ENCODE results near the gene TYMP. TPM values are rescaled to one million over a fixed set of nuclear protein-coding genes. Genes with fewer than 3 reads are reported as not detected.

The TYMP gene
- total RNA-seq, 1 experiment from 2014 or later = 0.58 TPM

DNA sequence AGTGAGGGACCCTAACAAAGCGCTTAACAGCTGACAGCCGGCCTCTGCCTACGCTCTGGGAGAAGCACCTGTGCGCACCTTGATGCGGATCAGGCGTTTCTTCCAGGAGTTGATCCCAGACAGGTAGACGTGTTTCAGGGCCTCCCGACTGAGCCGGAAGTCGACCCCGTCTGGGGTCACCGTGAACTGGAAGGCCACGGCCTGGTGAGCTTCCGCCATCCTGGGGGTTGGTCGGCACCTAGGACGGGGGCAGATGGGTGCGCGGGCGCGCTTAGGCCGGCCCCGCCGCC is 47.8 kb upstream of the TYMP start:
- no peaks in the 10 kb centered on the region for H3K27me3 ChIP-seq (replicated peaks; ENCODE audit: insufficient read depth, low read depth, low read length, poor library complexity)
- H3K9me3 ChIP-seq (ENCODE audit: low read depth, low read length, poor library complexity, severe bottlenecking) = no peaks in the 10 kb centered on the region
- TF ChIP-seq CTCF (conservative IDR thresholded peaks at IDR 0.05; ENCODE audit: low read depth, low read length) (no peak), EZH2 (IDR thresholded peaks at IDR 0.05; ENCODE audit: borderline replicate concordance, low read depth, low read length, poor library complexity, severe bottlenecking) (no peak)
- no peaks in the 10 kb centered on the region for H3K36me3 ChIP-seq (ENCODE audit: insufficient read depth, low read length, poor library complexity, severe bottlenecking)
- no peak for DNase-seq (ENCODE audit: low spot score)
- no peak overlapping the region for H3K4me3 ChIP-seq (ENCODE audit: low read depth, low read length, poor library complexity, severe bottlenecking)
- POLR2A ChIA-PET (ENCODE audit: low non-redundant PET) = no interaction called here
- BruUV-seq (replicated peaks) = no TSS peak
- no peaks in the 10 kb centered on the region for H3K4me1 ChIP-seq (ENCODE audit: insufficient read depth, low read length, poor library complexity, severe bottlenecking)
- H3K27ac ChIP-seq (ENCODE audit: low read depth, low read length, poor library complexity, severe bottlenecking) = no peak overlapping the region
- CTCF ChIA-PET = no interaction called here
- intact Hi-C loops (cut with micrococcal nuclease; ENCODE audit: unreplicated experiment) = no loop called here

DNA sequence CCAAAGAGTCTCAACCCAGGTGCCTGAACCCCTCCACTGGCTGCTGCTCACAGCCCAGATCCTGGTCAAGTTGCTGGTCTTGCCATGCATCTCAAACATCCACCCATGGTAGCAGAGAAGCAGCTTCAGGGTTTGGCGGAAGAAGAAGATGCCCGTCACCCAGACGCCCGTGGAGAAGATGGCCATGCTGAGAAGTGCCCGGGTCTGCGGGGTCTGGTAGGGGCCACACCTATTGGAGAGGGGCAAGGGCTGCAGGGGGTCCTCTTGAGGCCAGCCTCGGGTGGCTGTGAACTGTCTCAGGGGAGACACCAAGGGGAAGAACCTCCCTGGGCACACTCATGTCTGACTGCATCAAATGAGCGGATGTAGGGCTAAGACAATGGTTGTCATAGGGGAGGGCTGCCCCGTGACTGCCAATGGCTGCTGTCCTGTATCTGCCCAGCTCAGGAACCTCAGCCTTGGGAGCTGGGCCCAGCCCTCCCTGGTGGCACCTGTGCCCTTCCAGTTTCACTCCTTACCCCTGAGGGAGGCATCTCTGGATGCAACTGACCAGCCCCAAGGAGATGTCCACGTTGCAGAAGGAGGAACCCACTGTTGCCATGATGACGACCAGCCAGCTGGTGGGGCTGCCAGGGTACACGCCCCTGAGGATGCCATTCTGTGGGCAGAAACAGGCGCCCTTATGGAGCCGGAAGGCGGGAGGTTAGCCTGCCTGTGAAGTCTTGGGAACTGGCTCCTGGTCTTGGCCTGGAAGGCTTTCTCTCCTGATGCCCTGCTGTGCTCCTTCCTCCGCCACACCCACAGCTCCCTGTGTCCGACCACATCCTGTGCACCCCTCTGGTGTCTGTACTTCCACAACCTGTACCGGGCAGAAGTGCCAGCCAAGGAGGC is 47.2 kb upstream of the TYMP start:
- intact Hi-C loops (cut with micrococcal nuclease; ENCODE audit: unreplicated experiment) = loop anchor here (1.0 kb wide), 1 partner anchor 43 kb away; no protein-coding TSS in a partner anchor
- no peak overlapping the region for H3K4me3 ChIP-seq (ENCODE audit: low read depth, low read length, poor library complexity, severe bottlenecking)
- TF ChIP-seq CTCF (conservative IDR thresholded peaks at IDR 0.05; ENCODE audit: low read depth, low read length) (no peak), EZH2 (IDR thresholded peaks at IDR 0.05; ENCODE audit: borderline replicate concordance, low read depth, low read length, poor library complexity, severe bottlenecking) (no peak)
- no peak overlapping the region for H3K27ac ChIP-seq (ENCODE audit: low read depth, low read length, poor library complexity, severe bottlenecking)
- DNase-seq (ENCODE audit: low spot score) = no peak
- H3K36me3 ChIP-seq (ENCODE audit: insufficient read depth, low read length, poor library complexity, severe bottlenecking) = no peaks in the 10 kb centered on the region
- no peaks in the 10 kb centered on the region for H3K9me3 ChIP-seq (ENCODE audit: low read depth, low read length, poor library complexity, severe bottlenecking)
- BruUV-seq (replicated peaks) = no TSS peak
- POLR2A ChIA-PET (ENCODE audit: low non-redundant PET) = no interaction called here
- H3K4me1 ChIP-seq (ENCODE audit: insufficient read depth, low read length, poor library complexity, severe bottlenecking) = no peaks in the 10 kb centered on the region
- no peaks in the 10 kb centered on the region for H3K27me3 ChIP-seq (replicated peaks; ENCODE audit: insufficient read depth, low read depth, low read length, poor library complexity)
- CTCF ChIA-PET = no interaction called here

DNA sequence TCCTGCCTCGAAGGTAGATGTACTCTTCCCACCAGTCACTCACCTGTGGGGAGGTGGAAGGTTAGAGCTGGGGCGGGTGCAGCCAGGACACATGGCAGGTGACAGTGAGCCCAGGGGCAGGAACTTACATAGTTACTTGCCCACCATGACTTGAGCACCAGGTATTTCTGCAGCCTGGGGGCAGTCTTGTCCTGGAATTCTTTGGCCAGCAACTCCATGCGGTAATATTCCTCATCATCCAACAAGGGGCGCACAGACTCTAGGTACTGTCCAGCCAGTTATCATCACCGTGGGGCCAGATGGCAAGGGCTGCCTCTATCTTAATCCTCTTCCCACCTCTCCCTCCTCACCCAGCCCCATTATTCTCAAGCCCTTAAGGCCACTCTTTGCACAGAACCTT is 46.3 kb upstream of the TYMP start:
- DNase-seq (ENCODE audit: low spot score) = peak; percentile 44
- no peak overlapping the region for H3K4me3 ChIP-seq (ENCODE audit: low read depth, low read length, poor library complexity, severe bottlenecking)
- intact Hi-C loops (cut with micrococcal nuclease; ENCODE audit: unreplicated experiment) = loop anchor here (1.0 kb wide), 1 partner anchor 44 kb away; no protein-coding TSS in a partner anchor
- CTCF ChIA-PET = no interaction called here
- no peaks in the 10 kb centered on the region for H3K27me3 ChIP-seq (replicated peaks; ENCODE audit: insufficient read depth, low read depth, low read length, poor library complexity)
- peaks cover 4% of the 10 kb centered on the region for H3K36me3 ChIP-seq (ENCODE audit: insufficient read depth, low read length, poor library complexity, severe bottlenecking)
- POLR2A ChIA-PET (ENCODE audit: low non-redundant PET) = no interaction called here
- H3K4me1 ChIP-seq (ENCODE audit: insufficient read depth, low read length, poor library complexity, severe bottlenecking) = no peaks in the 10 kb centered on the region
- H3K27ac ChIP-seq (ENCODE audit: low read depth, low read length, poor library complexity, severe bottlenecking) = no peak overlapping the region
- BruUV-seq (replicated peaks) = no TSS peak
- H3K9me3 ChIP-seq (ENCODE audit: low read depth, low read length, poor library complexity, severe bottlenecking) = no peaks in the 10 kb centered on the region
- no peak for TF ChIP-seq EZH2 (IDR thresholded peaks at IDR 0.05; ENCODE audit: borderline replicate concordance, low read depth, low read length, poor library complexity, severe bottlenecking)
- peak; percentile 50 for TF ChIP-seq CTCF (conservative IDR thresholded peaks at IDR 0.05; ENCODE audit: low read depth, low read length)
